Peyer's patch (tissue), 4 donors: ENCODE data around the gene ATP9B. TPM values are rescaled to one million over a fixed set of nuclear protein-coding genes. Genes with fewer than 3 reads are reported as not detected.

Experiments
- DNase-seq, 3 donors: peaks; one replicate each; pipeline ENCODE4 v3.0.0-alpha.2; 2017 to 2019
- H3K27ac ChIP-seq, 4 donors: fragments of 200-600 bp; sonication (generic); one replicate each; pipeline ENCODE4 v1.5.1; 2016 to 2019
- H3K27me3 ChIP-seq, 2 donors: fragments of 200-600 bp; sonication (generic); one replicate each; pipeline ENCODE4 v1.5.1; 2019
- H3K36me3 ChIP-seq, 3 donors: fragments of 200-600 bp; sonication (generic); one replicate each; pipeline ENCODE4 v1.5.1; 2016 to 2019
- H3K4me1 ChIP-seq, 4 donors: fragments of 200-600 bp; sonication (generic); one replicate each; pipeline ENCODE4 v1.5.1; 2016 to 2019
- H3K4me3 ChIP-seq, 4 donors: fragments of 200-600 bp; sonication (generic); 1 replicate in 3 of 4; 2 replicates in 1 of 4; pipeline ENCODE4 v1.5.1; 2016 to 2019; ENCODE audit warnings: mild to moderate bottlenecking in 1 of 4
- H3K9me3 ChIP-seq, 4 donors: fragments of 200-600 bp; sonication (generic); one replicate each; pipeline ENCODE4 v1.5.1; 2016 to 2019; ENCODE audit warnings: mild to moderate bottlenecking in 1 of 4
- POLR2A ChIP-seq, 2 donors: fragments of 450-650 bp; IDR thresholded peaks; one replicate each; pipeline ENCODE4 v1.5.1; 2017; ENCODE audit warnings: antibody characterized with exemption in 2 of 2, mild to moderate bottlenecking in 2 of 2, moderate library complexity in 2 of 2
- total RNA-seq, 4 donors: library from RNA; depleted of rRNA; stranded (reverse); fragments of >200 nt; gene quantifications; one replicate each; pipeline ENCODE4 v1.1.0, GENCODE V29; 2016
- TF ChIP-seq, protein P1 (sequence below), 6 experiments: fragments of 450-650 bp in 4 of 6; fragments of 200-600 bp in 2 of 6; sonication (generic) in 1 of 6; IDR thresholded peaks; one replicate each; pipeline ENCODE4 v1.5.1; 2017 to 2019; ENCODE audit warnings: antibody characterized with exemption in 6 of 6, mild to moderate bottlenecking in 3 of 6, moderate library complexity in 1 of 6

Gene ATP9B
- total RNA-seq, 4 donors from 2014 or later = 37.5 to 107 (median 61.9) TPM

DNA sequence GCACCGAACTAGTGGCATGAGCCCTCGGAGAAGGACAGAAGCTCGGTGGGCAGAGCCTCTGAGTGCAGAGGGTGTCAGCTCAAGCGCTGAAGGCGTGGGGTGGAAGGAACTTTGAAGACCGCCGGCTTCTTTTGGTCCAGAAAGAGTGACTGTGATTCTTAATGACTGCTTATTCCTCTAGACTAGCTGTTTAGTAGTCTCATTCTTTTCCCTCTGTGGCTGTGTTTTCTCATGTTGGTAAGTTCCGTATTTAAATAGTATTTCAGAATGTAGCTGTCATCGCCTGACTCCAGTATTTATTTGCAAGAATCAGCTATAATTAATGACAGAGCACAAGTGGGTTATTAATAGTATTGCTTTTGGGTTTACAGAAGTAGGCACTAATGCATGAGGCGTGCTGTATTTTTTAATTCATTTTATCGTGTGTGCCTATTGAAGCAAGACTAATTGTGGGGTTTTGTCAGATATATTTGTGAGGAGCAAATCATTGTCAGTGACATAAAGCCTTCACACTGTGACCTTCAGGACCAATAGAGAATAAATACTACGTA lies 245.7 kb downstream of the ATP9B start:
- TF ChIP-seq POLR2A (IDR thresholded peaks at IDR 0.05) = no peak
- TF ChIP-seq, protein P1, sequence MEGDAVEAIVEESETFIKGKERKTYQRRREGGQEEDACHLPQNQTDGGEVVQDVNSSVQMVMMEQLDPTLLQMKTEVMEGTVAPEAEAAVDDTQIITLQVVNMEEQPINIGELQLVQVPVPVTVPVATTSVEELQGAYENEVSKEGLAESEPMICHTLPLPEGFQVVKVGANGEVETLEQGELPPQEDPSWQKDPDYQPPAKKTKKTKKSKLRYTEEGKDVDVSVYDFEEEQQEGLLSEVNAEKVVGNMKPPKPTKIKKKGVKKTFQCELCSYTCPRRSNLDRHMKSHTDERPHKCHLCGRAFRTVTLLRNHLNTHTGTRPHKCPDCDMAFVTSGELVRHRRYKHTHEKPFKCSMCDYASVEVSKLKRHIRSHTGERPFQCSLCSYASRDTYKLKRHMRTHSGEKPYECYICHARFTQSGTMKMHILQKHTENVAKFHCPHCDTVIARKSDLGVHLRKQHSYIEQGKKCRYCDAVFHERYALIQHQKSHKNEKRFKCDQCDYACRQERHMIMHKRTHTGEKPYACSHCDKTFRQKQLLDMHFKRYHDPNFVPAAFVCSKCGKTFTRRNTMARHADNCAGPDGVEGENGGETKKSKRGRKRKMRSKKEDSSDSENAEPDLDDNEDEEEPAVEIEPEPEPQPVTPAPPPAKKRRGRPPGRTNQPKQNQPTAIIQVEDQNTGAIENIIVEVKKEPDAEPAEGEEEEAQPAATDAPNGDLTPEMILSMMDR (IDR thresholded peaks at IDR 0.05) = no peak
- DNase-seq = no peak
- Histone ChIP-seq H3K9me3 (no peaks in the 10 kb centered on the region), H3K4me3 (no peak overlapping the region), H3K4me1 (no peaks in the 10 kb centered on the region), H3K27ac (no peak overlapping the region), H3K27me3 (no peaks in the 10 kb centered on the region), H3K36me3 (peaks cover 0 to 3% (median 0%) of the 10 kb centered on the region in 3 donors)

DNA sequence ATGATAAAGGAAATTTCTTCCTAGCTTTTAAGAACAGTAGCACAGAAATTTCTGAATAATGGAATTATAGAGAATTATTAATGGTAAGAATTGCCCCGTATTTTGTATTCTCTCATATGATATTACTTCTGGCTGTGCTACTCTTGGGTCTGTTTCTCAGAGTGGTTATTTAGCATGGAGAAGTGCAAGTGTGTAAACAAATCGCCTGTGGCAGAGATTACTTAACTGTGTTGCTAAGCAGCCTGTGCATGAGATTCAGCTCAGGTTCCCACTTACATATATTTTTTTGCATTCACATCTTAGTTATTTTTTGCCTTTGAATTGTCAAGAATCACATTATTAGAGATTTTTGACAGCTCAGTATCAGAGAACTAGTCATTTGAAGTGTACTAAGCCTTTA lies 246.4 kb downstream of the ATP9B start:
- H3K27ac ChIP-seq = no peak overlapping the region

DNA sequence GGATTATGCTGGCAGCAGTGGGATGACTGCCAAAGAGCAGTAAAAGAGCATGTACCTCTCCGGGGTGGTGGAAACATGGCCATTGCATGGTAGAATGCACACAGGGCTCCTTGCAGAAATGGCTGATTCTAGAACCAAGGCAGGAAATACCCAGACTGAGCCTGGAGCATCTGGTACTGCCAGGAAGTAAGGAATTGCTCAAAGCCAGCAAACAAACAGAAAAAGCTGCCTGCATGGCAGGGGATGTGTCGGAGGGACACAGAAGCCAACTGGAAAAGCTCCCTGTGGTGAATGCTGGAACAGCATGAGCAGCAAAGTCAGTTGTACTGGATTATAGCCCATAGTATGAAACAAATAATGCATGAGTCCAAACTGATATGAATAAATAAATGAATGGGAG lies 248.5 kb downstream of the ATP9B start:
- TF ChIP-seq POLR2A (IDR thresholded peaks at IDR 0.05) = no peak
- TF ChIP-seq, protein P1 (IDR thresholded peaks at IDR 0.05) = no peak
- H3K27me3 ChIP-seq = no peaks in the 10 kb centered on the region
- H3K9me3 ChIP-seq = no peaks in the 10 kb centered on the region
- no peak overlapping the region for H3K4me3 ChIP-seq
- peaks cover 0 to 3% (median 0%) of the 10 kb centered on the region in 3 donors for H3K36me3 ChIP-seq
- no peak for DNase-seq
- no peak overlapping the region for H3K27ac ChIP-seq
- no peaks in the 10 kb centered on the region for H3K4me1 ChIP-seq

More for the DNA sequence above, 246.4 kb downstream of the ATP9B start:
- H3K4me1 ChIP-seq = no peaks in the 10 kb centered on the region
- no peaks in the 10 kb centered on the region for H3K9me3 ChIP-seq
- TF ChIP-seq POLR2A (IDR thresholded peaks at IDR 0.05) = no peak
- no peak overlapping the region for H3K4me3 ChIP-seq
- DNase-seq = no peak
- no peaks in the 10 kb centered on the region for H3K27me3 ChIP-seq
- H3K36me3 ChIP-seq = peaks cover 0 to 3% (median 0%) of the 10 kb centered on the region in 3 donors

DNA sequence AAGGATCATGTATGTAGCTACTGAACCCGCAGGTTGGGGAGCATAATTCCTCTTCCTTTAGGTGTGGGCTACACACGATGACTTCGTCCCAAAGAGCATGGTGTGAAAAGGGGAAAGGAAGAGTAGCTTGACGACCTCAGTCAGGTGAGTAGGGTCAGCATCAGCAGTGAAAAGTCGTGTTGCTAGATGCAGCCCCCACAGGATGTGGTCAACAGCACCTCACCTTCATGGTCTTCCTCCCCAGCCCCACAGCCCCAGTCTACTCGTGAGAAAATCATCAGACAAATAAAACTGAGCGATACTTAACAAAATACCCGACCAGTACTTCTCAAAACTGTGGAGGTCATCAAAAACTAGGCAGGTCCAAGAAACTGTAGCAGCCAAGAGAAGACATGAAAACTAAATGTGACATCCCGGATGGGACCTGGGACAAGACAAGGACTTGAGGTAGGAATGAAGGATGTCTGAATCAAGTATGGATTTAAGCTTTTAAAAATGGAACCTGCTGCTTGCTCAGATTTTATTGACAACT lies 249.0 kb downstream of the ATP9B start:
- Histone ChIP-seq H3K9me3 (no peaks in the 10 kb centered on the region), H3K27me3 (no peaks in the 10 kb centered on the region), H3K27ac (no peak overlapping the region), H3K4me1 (no peaks in the 10 kb centered on the region), H3K36me3 (peaks cover 0 to 3% (median 0%) of the 10 kb centered on the region in 3 donors), H3K4me3 (no peak overlapping the region)
- DNase-seq = no peak
- TF ChIP-seq POLR2A (IDR thresholded peaks at IDR 0.05) = no peak
- TF ChIP-seq, protein P1 (IDR thresholded peaks at IDR 0.05) = no peak

DNA sequence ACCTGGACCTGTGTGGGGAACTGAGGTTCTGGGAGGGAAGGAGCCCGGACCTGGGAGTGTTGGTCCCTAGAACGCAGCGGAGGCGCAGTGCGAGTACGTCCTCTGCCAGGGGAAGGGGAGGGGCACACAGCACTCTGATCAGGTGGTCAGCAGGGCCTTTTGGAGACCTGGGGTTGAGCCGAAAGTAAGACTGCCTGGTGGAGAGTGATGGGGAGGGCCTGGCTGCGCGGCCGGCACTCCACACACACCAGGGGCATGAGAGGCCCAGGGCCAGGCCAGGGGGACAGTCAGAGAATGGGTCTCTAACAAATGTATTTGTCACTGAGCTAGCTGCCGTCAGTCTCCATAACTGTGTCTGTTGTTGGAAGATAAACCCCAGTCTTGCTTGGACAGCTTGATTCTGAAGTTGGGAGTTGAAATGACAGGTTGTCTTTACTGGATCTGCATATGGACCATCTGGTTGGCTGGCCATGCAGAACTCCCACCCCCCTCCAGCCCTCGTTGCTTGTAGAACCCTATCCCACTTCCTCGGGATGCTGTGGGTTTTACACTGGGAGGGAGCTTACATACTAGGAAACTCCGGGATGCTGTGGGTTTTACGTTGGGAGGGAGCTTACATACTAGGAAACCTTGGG lies 251.1 kb downstream of the ATP9B start:
- H3K4me3 ChIP-seq = no peak overlapping the region
- H3K9me3 ChIP-seq = no peaks in the 10 kb centered on the region
- H3K27me3 ChIP-seq = no peaks in the 10 kb centered on the region
- no peaks in the 10 kb centered on the region for H3K36me3 ChIP-seq
- H3K4me1 ChIP-seq = no peaks in the 10 kb centered on the region
- no peak for TF ChIP-seq POLR2A (IDR thresholded peaks at IDR 0.05)
- TF ChIP-seq, protein P1 (IDR thresholded peaks at IDR 0.05) = no peak
- DNase-seq = no peak
- H3K27ac ChIP-seq = no peak overlapping the region

DNA sequence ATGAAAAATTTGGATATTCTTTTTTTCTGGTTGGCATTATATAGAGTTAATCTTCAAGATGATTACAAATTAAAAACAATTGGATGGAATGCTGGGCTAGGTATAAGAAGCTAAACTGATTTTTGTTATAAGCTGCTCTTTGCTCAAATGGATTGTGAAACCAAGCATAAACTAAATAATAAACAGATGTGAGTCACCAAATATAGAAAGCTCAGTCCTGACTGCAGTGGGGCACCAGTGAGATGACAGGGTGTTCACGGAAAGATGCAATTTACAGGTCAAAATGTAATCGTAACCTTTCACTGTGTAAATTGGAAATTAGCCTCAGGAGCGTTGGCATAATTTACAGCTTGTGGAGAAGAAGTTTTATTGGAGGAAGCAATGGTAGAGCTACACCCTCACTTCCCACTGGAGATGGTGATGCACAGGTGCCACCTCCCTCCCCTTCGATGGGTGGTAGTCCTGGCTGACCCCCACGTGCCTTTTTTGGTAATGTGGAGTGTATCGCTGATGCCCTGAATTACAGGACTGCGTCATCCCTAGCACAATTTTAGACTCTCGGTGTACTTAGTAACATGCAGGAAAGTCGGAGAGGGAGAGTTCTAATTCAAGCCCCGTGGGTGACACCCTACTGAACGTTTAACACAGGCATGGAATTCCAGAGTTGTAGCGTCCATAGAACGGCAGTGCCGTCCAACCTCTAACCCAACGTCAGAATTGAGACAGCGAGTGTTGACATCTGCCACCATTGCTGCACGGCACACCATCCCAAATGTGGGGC lies 252.6 kb downstream of the ATP9B start:
- Histone ChIP-seq H3K27ac (no peak overlapping the region), H3K4me1 (no peaks in the 10 kb centered on the region), H3K27me3 (no peaks in the 10 kb centered on the region), H3K4me3 (no peak overlapping the region), H3K9me3 (no peaks in the 10 kb centered on the region), H3K36me3 (no peaks in the 10 kb centered on the region)
- no peak for DNase-seq
- TF ChIP-seq, protein P1 (IDR thresholded peaks at IDR 0.05) = no peak
- TF ChIP-seq POLR2A (IDR thresholded peaks at IDR 0.05) = no peak
